LNCaP clone FGC (cell line): ENCODE data around the gene SULF2.

Experiments used
- DNase-seq: peaks from one replicate; pipeline ENCODE4 v3.0.0-alpha.2; 2011; ENCODE audit warnings: low read depth
- H3K4me3 ChIP-seq: 2 replicates; pipeline ENCODE4 v1.5.1; 2011; ENCODE audit warnings: mild to moderate bottlenecking, low read depth, low read length, control low read depth
- TF ChIP-seq, protein P1 (sequence below): IDR thresholded peaks from 2 replicates; pipeline ENCODE4 v1.5.1; 2012; ENCODE audit warnings: mild to moderate bottlenecking; ENCODE audit not compliant: control insufficient read depth, insufficient read depth; ENCODE audit errors: extremely low read depth

The SULF2 gene

DNA sequence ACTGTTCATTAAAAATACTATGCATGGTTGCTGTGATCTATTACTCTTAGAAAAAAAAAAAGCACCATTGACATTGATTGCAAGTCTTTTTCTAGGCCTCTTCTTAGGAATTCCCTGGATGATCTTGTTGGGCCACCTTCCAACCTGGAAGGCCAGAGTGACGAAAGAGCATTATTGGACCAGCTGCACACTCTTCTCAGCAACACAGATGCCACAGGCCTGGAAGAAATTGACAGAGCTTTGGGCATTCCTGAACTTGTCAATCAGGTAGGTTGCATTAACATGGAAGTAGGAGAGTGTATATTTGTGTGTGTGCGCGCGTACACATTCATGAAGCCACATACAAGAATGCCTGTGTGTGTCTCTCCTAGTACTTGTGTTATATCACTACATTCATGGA lies 143.2 kb downstream of the SULF2 start:
- H3K4me3 ChIP-seq = no peak overlapping the region
- TF ChIP-seq, protein P1, sequence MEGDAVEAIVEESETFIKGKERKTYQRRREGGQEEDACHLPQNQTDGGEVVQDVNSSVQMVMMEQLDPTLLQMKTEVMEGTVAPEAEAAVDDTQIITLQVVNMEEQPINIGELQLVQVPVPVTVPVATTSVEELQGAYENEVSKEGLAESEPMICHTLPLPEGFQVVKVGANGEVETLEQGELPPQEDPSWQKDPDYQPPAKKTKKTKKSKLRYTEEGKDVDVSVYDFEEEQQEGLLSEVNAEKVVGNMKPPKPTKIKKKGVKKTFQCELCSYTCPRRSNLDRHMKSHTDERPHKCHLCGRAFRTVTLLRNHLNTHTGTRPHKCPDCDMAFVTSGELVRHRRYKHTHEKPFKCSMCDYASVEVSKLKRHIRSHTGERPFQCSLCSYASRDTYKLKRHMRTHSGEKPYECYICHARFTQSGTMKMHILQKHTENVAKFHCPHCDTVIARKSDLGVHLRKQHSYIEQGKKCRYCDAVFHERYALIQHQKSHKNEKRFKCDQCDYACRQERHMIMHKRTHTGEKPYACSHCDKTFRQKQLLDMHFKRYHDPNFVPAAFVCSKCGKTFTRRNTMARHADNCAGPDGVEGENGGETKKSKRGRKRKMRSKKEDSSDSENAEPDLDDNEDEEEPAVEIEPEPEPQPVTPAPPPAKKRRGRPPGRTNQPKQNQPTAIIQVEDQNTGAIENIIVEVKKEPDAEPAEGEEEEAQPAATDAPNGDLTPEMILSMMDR = no peak
- no peak for DNase-seq

DNA sequence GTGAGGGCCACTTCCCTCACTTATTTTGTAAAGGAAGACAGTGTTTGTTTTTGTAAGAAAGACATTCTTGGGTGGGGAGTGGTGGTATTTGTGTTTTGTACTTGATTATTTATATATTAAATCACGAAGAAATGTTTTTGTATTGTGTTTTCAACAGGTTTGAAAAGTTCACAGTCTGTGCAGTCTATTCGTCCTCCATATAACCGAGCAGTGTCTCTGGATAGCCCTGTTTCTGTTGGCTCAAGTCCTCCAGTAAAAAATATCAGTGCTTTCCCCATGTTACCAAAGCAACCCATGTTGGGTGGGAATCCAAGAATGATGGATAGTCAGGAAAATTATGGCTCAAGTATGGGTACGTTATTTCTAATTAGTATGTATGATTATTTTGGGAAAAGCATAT lies 146.4 kb downstream of the SULF2 start:
- TF ChIP-seq, protein P1 = no peak
- no peak overlapping the region for H3K4me3 ChIP-seq
- no peak for DNase-seq

DNA sequence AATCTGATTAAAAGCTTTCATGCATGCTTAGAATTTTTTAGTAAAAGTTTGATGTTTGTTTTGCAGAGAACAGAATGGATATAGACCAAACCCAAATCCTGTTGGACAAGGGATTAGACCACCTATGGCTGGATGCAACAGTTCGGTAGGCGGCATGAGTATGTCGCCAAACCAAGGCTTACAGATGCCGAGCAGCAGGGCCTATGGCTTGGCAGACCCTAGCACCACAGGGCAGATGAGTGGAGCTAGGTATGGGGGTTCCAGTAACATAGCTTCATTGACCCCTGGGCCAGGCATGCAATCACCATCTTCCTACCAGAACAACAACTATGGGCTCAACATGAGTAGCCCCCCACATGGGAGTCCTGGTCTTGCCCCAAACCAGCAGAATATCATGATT lies 150.0 kb downstream of the SULF2 start:
- TF ChIP-seq, protein P1 = no peak
- no peak for DNase-seq
- no peak overlapping the region for H3K4me3 ChIP-seq

DNA sequence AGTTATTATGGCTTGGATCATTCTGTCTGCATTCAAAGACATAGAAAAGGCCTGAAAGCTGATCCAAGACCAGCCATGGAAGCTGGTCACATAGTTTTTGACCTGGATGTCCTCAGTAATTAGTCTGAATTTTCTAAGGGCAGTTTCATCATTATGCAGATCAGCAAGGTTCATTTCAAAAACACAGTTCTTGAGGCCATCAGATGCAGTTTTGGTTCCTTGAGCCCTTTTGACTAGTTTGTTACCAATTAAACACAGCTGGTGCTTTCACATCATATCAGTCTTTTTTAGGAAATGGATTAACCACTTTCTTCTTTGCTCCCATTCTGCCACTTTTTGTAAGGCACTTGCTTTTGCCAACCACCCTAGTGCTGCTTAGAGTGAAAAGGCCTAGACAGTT lies 154.2 kb downstream of the SULF2 start:
- TF ChIP-seq, protein P1 = no peak
- H3K4me3 ChIP-seq = no peak overlapping the region
- DNase-seq = no peak

DNA sequence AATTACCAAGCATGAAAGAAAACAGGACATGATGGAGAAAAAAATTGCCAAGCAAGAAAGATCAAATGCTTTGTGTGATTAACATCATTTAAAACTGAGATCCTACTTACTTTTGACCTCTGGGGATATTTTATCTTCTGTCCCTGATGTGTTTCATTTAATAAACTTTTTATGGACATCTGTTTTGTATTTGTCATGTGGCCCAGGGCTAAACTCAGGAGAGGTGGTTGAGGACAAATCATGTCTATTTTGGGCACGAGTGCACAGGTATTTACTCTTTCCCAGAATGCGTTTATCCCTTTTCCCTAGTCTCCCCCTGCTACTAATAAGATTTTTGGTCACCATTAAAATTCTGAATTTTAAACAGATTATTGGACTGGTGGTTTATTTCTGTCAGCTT lies 155.4 kb downstream of the SULF2 start:
- no peak overlapping the region for H3K4me3 ChIP-seq
- no peak for DNase-seq
- TF ChIP-seq, protein P1 = no peak

DNA sequence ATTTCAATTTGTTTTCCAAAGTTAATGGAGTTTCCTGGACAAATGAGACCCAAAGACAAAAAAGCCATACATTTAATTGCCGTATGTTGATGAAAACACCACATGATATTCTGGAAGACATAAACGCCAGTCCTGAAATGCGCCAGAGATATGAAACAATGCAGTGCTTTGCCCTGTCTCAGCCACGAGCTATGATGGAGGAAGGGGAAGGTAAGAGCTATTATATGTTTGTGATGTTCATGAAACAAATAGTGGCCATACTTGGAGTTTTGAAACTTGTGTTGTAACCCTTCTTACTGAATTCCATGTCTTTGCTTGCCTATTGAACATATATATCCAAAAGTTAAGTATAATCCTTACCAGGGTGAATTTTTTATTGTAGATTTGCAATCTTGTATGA lies 157.7 kb downstream of the SULF2 start:
- TF ChIP-seq, protein P1 = no peak

DNA sequence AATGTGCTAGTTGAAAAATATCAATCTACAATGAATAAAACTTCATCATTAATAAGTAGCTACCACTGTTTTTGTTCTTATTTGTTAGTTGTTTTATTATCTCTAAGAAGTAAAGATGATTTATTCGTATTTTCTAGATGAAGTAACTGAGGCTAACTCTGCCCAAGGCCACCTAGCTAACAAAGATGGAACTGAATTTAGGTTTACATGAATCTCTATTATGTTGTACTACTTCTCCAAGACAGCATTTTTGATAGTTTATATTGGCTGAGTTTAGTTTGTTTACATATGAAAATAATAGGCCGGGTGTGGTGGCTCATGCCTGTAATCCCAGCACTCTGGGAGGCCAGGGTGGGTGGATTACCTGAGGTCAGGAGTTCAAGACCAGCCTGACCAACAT lies 162.1 kb downstream of the SULF2 start:
- DNase-seq = no peak
- no peak overlapping the region for H3K4me3 ChIP-seq
- TF ChIP-seq, protein P1 = 0 out of 2 replicates have a peak, but pooled peaks have one; percentile 3

More for the DNA sequence above, 157.7 kb downstream of the SULF2 start:
- DNase-seq = no peak
- H3K4me3 ChIP-seq = no peak overlapping the region
